Calu3 (cell line): ENCODE results near the gene SEC22A. TPM values are rescaled to one million over a fixed set of nuclear protein-coding genes. Genes with fewer than 3 reads are reported as not detected.
A peak's percentile ranks its signal among the peaks of the same experiment; 100 is the strongest.

Experiments used
- Bru-seq: library from RNA; stranded (reverse); fragments of 400-500 nt; gene quantifications from one replicate; lab custom pipeline; 2021; lab: Mats Ljungman, UMichigan
- BruChase-seq, 2 experiments: library from RNA; stranded (reverse); fragments of 400-500 nt; gene quantifications; one replicate each; lab custom pipeline; 2021; lab: Mats Ljungman, UMichigan
- BruUV-seq: library from RNA; stranded (reverse); fragments of 400-500 nt; replicated peaks from 2 replicates; lab custom pipeline; 2021; lab: Mats Ljungman, UMichigan
- CTCF ChIA-PET: fragments of 300-600 bp; sonication (Branson Sonifier 250); formaldehyde crosslinking; loops from one replicate; lab custom pipeline; 2022; ENCODE audit warnings: antibody characterized with exemption; lab: Charles Lee
- DNase-seq: peaks from one replicate; pipeline ENCODE4 v3.0.0; 2022
- H3K27ac Mint-ChIP-seq: one replicate; pipeline ENCODE4 v1.8.0; 2022; ENCODE audit warnings: mixed read lengths; ENCODE audit not compliant: unreplicated experiment
- H3K27me3 Mint-ChIP-seq: one replicate; pipeline ENCODE4 v1.8.0; 2022; ENCODE audit warnings: mixed read lengths; ENCODE audit not compliant: unreplicated experiment
- H3K36me3 Mint-ChIP-seq: one replicate; pipeline ENCODE4 v1.8.0; 2022; ENCODE audit warnings: mild to moderate bottlenecking, moderate library complexity, mixed read lengths; ENCODE audit not compliant: insufficient read depth, unreplicated experiment
- H3K4me1 Mint-ChIP-seq: one replicate; pipeline ENCODE4 v1.8.0; 2022; ENCODE audit warnings: mild to moderate bottlenecking, low read depth, mixed read lengths; ENCODE audit not compliant: unreplicated experiment
- H3K4me3 Mint-ChIP-seq: one replicate; pipeline ENCODE4 v1.8.0; 2022; ENCODE audit warnings: mild to moderate bottlenecking, low read depth, moderate library complexity, mixed read lengths; ENCODE audit not compliant: unreplicated experiment
- H3K9me3 Mint-ChIP-seq: one replicate; pipeline ENCODE4 v1.8.0; 2022; ENCODE audit warnings: low read depth, mixed read lengths; ENCODE audit not compliant: unreplicated experiment
- intact Hi-C: fragments of 100-400 bp; cut with micrococcal nuclease; formaldehyde crosslinking; loops from one replicate; pipeline ENCODE4 v1.10.0; 2022; ENCODE audit not compliant: unreplicated experiment
- long read RNA-seq: library from polyadenylated mRNA; stranded (forward); transcript quantifications from one replicate; pipeline ENCODE4 v2.0.0, GENCODE V29; 2022
- total RNA-seq: library from RNA; stranded (reverse); gene quantifications from 2 replicates; pipeline ENCODE4 v1.2.3, GENCODE V29; 2022
- TF ChIP-seq, protein P1 (sequence below): fragments of 200-600 bp; IDR thresholded peaks from one replicate; pipeline ENCODE4 v1.8.0; 2022; ENCODE audit warnings: antibody characterized with exemption; ENCODE audit not compliant: unreplicated experiment

The SEC22A gene, protein sequence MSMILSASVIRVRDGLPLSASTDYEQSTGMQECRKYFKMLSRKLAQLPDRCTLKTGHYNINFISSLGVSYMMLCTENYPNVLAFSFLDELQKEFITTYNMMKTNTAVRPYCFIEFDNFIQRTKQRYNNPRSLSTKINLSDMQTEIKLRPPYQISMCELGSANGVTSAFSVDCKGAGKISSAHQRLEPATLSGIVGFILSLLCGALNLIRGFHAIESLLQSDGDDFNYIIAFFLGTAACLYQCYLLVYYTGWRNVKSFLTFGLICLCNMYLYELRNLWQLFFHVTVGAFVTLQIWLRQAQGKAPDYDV
- total RNA-seq, result 15.6 and 18.6 TPM in 2 replicates
- percentile 79 among the genes with signal in this experiment for Bru-seq, nascent RNA
- percentile 70 among the genes with signal in this experiment for BruChase-seq, experiment 1, labeled RNA remaining after a 6-hour chase
- percentile 74 among the genes with signal in this experiment for BruChase-seq, experiment 2, labeled RNA remaining after a 2-hour chase
- long read RNA-seq, full-length matches to known transcripts, result 24 of 28 reads
- long read RNA-seq, partial matches to known transcripts, result 2 of 28 reads
- long read RNA-seq, other reads (novel, unspliced or antisense), result 2 of 28 reads

DNA sequence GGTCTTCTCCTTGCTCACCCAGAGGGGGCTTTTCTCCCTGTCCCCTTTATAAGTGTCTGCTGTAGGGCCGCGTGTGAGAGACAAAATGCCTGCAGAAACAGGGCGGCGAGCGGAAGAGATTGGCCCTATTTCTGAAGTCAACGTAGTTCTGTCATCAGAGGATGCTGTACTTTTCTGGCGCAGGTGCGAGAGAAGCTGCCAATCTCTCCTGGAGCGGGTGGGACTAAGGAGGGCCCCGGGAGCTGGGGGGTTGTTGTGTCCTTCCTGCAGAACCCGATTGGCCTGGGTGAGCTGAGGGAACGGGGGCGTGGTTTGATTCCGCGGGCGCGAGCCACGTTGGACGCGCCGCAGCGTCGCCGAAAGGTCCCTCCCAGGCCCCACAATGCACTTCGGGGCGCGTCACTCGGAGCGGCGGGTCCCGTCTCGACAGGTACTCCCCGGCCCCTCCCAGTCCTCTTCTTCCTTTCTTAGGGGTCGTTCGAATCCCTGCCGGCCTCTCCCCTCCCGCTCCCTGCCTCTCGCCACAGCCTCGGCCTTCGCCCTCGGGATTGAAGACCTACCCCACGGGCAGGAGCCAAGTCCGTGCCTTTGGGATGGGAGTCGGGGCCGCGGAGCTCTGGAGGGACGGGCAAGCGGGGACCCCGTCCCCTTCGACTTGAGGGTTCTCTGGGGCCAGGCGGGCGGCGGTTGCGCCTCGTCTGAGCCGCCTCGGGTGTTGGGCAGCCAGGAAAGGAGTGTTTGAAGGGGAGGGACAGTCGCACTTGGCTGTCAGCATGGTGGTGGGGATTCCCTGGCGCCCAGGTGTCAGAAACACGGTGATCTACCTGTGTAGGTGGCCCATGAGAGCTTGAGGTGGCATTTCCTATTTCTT is at the start of gene SEC22A:
Gene SEC22A (plus strand): TSS at position 387 of the 871 bp plus-strand sequence. CDS start 7,275 bp downstream, outside the sequence.
- Mint-ChIP-seq H3K4me3 (peak within 1 kb of the TSS; percentile 89), H3K9me3 (no peaks in the 10 kb centered on the region), H3K4me1 (peaks cover 10% of the 10 kb centered on the region), H3K27me3 (no peaks in the 10 kb centered on the region), H3K36me3 (peaks cover 17% of the 10 kb centered on the region), H3K27ac (peak within 1 kb of the TSS; percentile 85)
- intact Hi-C loops, result no loop called here
- CTCF ChIA-PET, result interaction anchor here (0.7 to 0.9 kb wide), 3 partner anchors 10 to 56 kb away, joined by 3 to 4 read pairs (median 3); no protein-coding TSS in a partner anchor
- TF ChIP-seq, protein P1, sequence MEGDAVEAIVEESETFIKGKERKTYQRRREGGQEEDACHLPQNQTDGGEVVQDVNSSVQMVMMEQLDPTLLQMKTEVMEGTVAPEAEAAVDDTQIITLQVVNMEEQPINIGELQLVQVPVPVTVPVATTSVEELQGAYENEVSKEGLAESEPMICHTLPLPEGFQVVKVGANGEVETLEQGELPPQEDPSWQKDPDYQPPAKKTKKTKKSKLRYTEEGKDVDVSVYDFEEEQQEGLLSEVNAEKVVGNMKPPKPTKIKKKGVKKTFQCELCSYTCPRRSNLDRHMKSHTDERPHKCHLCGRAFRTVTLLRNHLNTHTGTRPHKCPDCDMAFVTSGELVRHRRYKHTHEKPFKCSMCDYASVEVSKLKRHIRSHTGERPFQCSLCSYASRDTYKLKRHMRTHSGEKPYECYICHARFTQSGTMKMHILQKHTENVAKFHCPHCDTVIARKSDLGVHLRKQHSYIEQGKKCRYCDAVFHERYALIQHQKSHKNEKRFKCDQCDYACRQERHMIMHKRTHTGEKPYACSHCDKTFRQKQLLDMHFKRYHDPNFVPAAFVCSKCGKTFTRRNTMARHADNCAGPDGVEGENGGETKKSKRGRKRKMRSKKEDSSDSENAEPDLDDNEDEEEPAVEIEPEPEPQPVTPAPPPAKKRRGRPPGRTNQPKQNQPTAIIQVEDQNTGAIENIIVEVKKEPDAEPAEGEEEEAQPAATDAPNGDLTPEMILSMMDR, result no peak
- DNase-seq, result peak; percentile 94
- no TSS peak for BruUV-seq

GRCh38 chr3:123152687-123153086 is 49.1 kb upstream of the SEC22A start:
- no peaks in the 10 kb centered on the region for H3K27me3 Mint-ChIP-seq
- no peaks in the 10 kb centered on the region for H3K9me3 Mint-ChIP-seq
- intact Hi-C loops, result no loop called here

DNA sequence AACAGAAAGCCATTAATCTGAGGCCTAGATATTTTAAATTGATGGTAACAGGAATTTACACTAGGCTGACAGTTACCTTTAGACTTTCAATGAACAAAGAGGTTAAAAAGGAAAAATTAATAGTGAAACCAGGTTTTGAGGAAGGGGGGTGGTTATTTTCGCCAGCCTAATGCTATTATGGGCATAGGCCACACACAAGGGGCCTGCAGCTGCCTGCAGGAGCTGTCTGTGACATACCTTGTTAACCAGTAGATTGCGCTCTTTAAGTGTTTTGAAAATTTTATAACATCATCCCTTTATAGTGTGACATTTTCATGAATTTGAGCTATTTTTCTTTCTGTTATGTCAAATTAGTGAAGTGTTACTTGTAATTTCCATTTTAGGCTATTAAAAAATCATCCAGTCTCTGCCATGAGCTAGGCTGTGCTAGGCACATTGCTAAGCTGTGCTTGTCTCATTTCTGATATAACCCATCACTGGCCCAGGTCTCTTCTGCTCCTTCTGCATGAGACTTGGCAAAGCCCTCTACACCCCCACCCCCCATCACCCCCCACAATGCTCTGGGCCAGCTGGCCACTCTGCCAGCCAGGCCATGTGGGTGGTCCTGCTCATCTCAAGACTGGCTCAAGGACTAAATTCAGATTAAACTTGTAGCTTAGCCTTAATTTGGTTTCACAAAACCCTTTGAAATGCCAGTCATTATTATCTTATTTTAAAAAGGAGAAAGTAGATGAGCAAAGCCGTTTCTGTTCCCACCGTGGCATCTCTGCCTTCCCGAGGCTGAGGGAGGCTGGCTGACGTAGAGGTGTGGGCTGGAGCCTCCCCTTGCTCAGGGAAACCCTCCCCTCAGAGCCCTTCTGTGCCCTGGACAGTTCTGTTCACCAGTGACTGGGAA is 48.4 kb upstream of the SEC22A start:
- intact Hi-C loops, result no loop called here
- CTCF ChIA-PET, result no interaction called here

More at GRCh38 chr3:123152687-123153086, 49.1 kb upstream of the SEC22A start:
- Mint-ChIP-seq H3K4me3 (no peak overlapping the region), H3K4me1 (no peaks in the 10 kb centered on the region), H3K36me3 (peaks cover 6% of the 10 kb centered on the region), H3K27ac (no peak overlapping the region)
- no peak for DNase-seq
- no TSS peak for BruUV-seq
- TF ChIP-seq, protein P1, result no peak
- CTCF ChIA-PET, result no interaction called here

More for the DNA sequence above, 48.4 kb upstream of the SEC22A start:
- peaks cover 6% of the 10 kb centered on the region for H3K4me1 Mint-ChIP-seq
- TF ChIP-seq, protein P1, result no peak
- BruUV-seq, result no TSS peak
- no peaks in the 10 kb centered on the region for H3K9me3 Mint-ChIP-seq
- DNase-seq, result no peak
- no peaks in the 10 kb centered on the region for H3K27me3 Mint-ChIP-seq
- no peak overlapping the region for H3K27ac Mint-ChIP-seq
- peaks cover 10% of the 10 kb centered on the region for H3K36me3 Mint-ChIP-seq
- H3K4me3 Mint-ChIP-seq, result no peak overlapping the region
